Measurements from ENCODE around the gene SUSD1. TPM values are rescaled to one million over a fixed set of nuclear protein-coding genes. Genes with fewer than 3 reads are reported as not detected.
A peak's percentile ranks its signal among the peaks of the same experiment; 100 is the strongest.

Gene SUSD1
- total and polyA plus RNA-seq, 9 of the 15 experiments (the other 6 are each of a cell fraction or from before 2014, with no cell fraction given), result 10.9 to 44.4 (median 36.1) TPM

DNA sequence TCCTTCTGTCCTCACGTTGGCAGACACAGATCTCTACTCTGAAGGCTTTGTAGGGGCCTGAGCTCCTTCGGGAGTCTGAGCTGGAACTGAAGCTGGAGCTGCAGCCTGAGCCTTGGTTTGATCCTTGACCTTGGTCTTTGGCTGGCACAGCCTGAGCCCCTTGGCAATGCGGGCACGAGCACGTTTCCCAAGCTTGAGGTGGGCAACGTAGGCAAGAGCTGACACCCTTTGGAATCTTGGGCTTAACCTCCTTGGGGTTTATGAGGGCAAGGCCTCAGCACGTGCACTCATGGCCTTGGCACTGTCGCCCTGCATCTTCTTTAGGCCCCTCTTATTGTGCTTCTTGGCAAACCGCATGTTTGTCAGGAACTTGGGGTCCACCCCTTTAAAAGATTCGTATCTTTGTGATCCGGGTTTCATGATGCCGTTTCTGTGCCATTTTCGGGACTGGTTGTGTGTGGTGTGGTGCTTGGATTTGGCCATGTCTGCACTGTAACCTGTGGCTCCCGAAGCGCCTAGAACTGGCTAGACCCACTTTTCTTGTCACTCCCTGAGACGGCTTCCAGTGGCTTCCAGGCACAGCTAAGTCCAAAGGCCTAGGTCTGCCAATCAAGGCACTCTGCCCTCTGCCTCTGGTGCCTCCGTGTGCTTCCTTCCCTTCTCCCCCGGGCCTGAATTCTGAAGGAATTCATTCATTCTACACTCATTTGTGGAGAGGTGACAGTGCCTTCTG, 1.4 kb downstream of the SUSD1 start (continued):
- TF ChIP-seq NCOA1 (IDR thresholded peaks at IDR 0.05; ENCODE audit: low read depth) (no peak), ZNF444 (CRISPR knock-in tag; IDR thresholded peaks at IDR 0.05) (peak; percentile 24; the same call in 1 of the 2 replicates), CTBP1 (IDR thresholded peaks at IDR 0.05; ENCODE audit: borderline replicate concordance) (no peak), ZNF143 (CRISPR knock-in tag; IDR thresholded peaks at IDR 0.05) (peak; percentile 15; the same call in 1 of the 2 replicates), DMBX1 (CRISPR knock-in tag; IDR thresholded peaks at IDR 0.05; ENCODE audit: borderline replicate concordance) (peak; percentile 60), CLOCK (CRISPR knock-in tag; IDR thresholded peaks at IDR 0.05; ENCODE audit: borderline replicate concordance) (no peak), TGIF2 (CRISPR knock-in tag; IDR thresholded peaks at IDR 0.05) (no peak), ATF1 (CRISPR knock-in tag; IDR thresholded peaks at IDR 0.05) (no peak), ATF1 (tag; IDR thresholded peaks at IDR 0.05) (no peak), RB1 (IDR thresholded peaks at IDR 0.05; ENCODE audit: low read depth) (no peak), SP1 (CRISPR knock-in tag; IDR thresholded peaks at IDR 0.05) (0 out of 2 replicates have a peak, but pooled peaks have one; percentile 41), ZNF239 (CRISPR knock-in tag; IDR thresholded peaks at IDR 0.05) (no peak), SMARCB1 (IDR thresholded peaks at IDR 0.05; ENCODE audit: insufficient read length, low read depth) (no peak), CTCF (IDR thresholded peaks at IDR 0.05 in 2 of 3, conservative IDR thresholded peaks at IDR 0.05 in 1 of 3; ENCODE audit: insufficient read depth in 2 of 3, low read depth in 1 of 3, low read length in 3 of 3) (no peak)
- TF ChIP-seq, protein P1, sequence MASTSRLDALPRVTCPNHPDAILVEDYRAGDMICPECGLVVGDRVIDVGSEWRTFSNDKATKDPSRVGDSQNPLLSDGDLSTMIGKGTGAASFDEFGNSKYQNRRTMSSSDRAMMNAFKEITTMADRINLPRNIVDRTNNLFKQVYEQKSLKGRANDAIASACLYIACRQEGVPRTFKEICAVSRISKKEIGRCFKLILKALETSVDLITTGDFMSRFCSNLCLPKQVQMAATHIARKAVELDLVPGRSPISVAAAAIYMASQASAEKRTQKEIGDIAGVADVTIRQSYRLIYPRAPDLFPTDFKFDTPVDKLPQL (IDR thresholded peaks at IDR 0.05; ENCODE audit: extremely low read depth, insufficient read length), result no peak
- TF ChIP-seq, protein P2, sequence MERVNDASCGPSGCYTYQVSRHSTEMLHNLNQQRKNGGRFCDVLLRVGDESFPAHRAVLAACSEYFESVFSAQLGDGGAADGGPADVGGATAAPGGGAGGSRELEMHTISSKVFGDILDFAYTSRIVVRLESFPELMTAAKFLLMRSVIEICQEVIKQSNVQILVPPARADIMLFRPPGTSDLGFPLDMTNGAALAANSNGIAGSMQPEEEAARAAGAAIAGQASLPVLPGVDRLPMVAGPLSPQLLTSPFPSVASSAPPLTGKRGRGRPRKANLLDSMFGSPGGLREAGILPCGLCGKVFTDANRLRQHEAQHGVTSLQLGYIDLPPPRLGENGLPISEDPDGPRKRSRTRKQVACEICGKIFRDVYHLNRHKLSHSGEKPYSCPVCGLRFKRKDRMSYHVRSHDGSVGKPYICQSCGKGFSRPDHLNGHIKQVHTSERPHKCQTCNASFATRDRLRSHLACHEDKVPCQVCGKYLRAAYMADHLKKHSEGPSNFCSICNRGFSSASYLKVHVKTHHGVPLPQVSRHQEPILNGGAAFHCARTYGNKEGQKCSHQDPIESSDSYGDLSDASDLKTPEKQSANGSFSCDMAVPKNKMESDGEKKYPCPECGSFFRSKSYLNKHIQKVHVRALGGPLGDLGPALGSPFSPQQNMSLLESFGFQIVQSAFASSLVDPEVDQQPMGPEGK (CRISPR knock-in tag; IDR thresholded peaks at IDR 0.05; ENCODE audit: borderline replicate concordance), result no peak
- TF ChIP-seq, protein P3, sequence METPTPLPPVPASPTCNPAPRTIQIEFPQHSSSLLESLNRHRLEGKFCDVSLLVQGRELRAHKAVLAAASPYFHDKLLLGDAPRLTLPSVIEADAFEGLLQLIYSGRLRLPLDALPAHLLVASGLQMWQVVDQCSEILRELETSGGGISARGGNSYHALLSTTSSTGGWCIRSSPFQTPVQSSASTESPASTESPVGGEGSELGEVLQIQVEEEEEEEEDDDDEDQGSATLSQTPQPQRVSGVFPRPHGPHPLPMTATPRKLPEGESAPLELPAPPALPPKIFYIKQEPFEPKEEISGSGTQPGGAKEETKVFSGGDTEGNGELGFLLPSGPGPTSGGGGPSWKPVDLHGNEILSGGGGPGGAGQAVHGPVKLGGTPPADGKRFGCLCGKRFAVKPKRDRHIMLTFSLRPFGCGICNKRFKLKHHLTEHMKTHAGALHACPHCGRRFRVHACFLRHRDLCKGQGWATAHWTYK (CRISPR knock-in tag; IDR thresholded peaks at IDR 0.05), result 0 out of 2 replicates have a peak, but pooled peaks have one; percentile 39
- TF ChIP-seq, protein P4, sequence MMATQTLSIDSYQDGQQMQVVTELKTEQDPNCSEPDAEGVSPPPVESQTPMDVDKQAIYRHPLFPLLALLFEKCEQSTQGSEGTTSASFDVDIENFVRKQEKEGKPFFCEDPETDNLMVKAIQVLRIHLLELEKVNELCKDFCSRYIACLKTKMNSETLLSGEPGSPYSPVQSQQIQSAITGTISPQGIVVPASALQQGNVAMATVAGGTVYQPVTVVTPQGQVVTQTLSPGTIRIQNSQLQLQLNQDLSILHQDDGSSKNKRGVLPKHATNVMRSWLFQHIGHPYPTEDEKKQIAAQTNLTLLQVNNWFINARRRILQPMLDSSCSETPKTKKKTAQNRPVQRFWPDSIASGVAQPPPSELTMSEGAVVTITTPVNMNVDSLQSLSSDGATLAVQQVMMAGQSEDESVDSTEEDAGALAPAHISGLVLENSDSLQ (IDR thresholded peaks at IDR 0.05), result peak; percentile 42

Measured in K562 (cell line).